Trophoblast cell (in vitro differentiated cells and primary cell): Measurements from ENCODE around the gene MPP2.

Experiments
- DNase-seq, 2 donors: peaks; one replicate each; pipeline ENCODE4 v3.0.0-alpha.2; 2016
- H2AFZ ChIP-seq: 2 replicates; pipeline ENCODE4 v1.6.1; 2013; ENCODE audit warnings: low read length, moderate library complexity, mild to moderate bottlenecking; ENCODE audit not compliant: insufficient read depth, poor library complexity
- H2AK5ac ChIP-seq: 2 replicates; pipeline ENCODE4 v1.6.1; 2013; ENCODE audit warnings: mild to moderate bottlenecking, low read length
- H2BK120ac ChIP-seq: 2 replicates; pipeline ENCODE4 v1.6.1; 2013; ENCODE audit warnings: low read length, mild to moderate bottlenecking, moderate library complexity; ENCODE audit not compliant: insufficient read depth, poor library complexity
- H2BK12ac ChIP-seq: 2 replicates; pipeline ENCODE4 v1.6.1; 2013; ENCODE audit warnings: mild to moderate bottlenecking, low read length, moderate library complexity
- H2BK5ac ChIP-seq: 2 replicates; pipeline ENCODE4 v1.6.1; 2013; ENCODE audit warnings: low read length, low read depth, moderate library complexity, mild to moderate bottlenecking; ENCODE audit not compliant: poor library complexity
- H3K14ac ChIP-seq: 2 replicates; pipeline ENCODE4 v1.6.1; 2013; ENCODE audit warnings: mild to moderate bottlenecking, low read length
- H3K18ac ChIP-seq: 2 replicates; pipeline ENCODE4 v1.6.1; 2013; ENCODE audit warnings: mild to moderate bottlenecking, low read length
- H3K23ac ChIP-seq: 2 replicates; pipeline ENCODE4 v1.6.1; 2013; ENCODE audit warnings: low read length
- H3K27ac ChIP-seq: 2 replicates; pipeline ENCODE4 v1.5.1; 2013; ENCODE audit warnings: low read depth, mild to moderate bottlenecking, inconsistent platforms, low read length, moderate library complexity
- H3K27me3 ChIP-seq: 2 replicates; pipeline ENCODE4 v1.6.1; 2013; ENCODE audit warnings: inconsistent platforms, mild to moderate bottlenecking, low read length, moderate library complexity; ENCODE audit not compliant: insufficient read depth
- H3K36me3 ChIP-seq, 2 experiments: 1 replicate in 1 of 2; 2 replicates in 1 of 2; pipeline ENCODE4 v1.6.1; 2013; ENCODE audit warnings: low read length in 2 of 2, mild to moderate bottlenecking in 2 of 2, moderate library complexity in 1 of 2; ENCODE audit not compliant: insufficient read depth in 2 of 2, control insufficient read depth in 1 of 2
- H3K4ac ChIP-seq: 2 replicates; pipeline ENCODE4 v1.6.1; 2013; ENCODE audit warnings: low read depth, mild to moderate bottlenecking, low read length, moderate library complexity
- H3K4me1 ChIP-seq, 2 experiments: 1 replicate in 1 of 2; 2 replicates in 1 of 2; pipeline ENCODE4 v1.6.1; 2013; ENCODE audit warnings: low read length in 2 of 2, mild to moderate bottlenecking in 2 of 2, moderate library complexity in 1 of 2; ENCODE audit not compliant: insufficient read depth in 2 of 2, control insufficient read depth in 1 of 2
- H3K4me2 ChIP-seq: 2 replicates; pipeline ENCODE4 v1.6.1; 2013; ENCODE audit warnings: inconsistent platforms, mild to moderate bottlenecking, low read length, moderate library complexity
- H3K4me3 ChIP-seq: 2 replicates; pipeline ENCODE4 v1.5.1; 2013; ENCODE audit warnings: mild to moderate bottlenecking, low read depth, low read length, inconsistent platforms
- H3K79me1 ChIP-seq: one replicate; pipeline ENCODE4 v1.6.1; 2013; ENCODE audit warnings: low read length
- H3K79me2 ChIP-seq: 2 replicates; pipeline ENCODE4 v1.6.1; 2013; ENCODE audit warnings: low read length, mild to moderate bottlenecking; ENCODE audit not compliant: control insufficient read depth, insufficient read depth, poor library complexity
- H3K9ac ChIP-seq: 2 replicates; pipeline ENCODE4 v1.6.1; 2013; ENCODE audit warnings: mild to moderate bottlenecking, low read length
- H3K9me3 ChIP-seq: 2 replicates; pipeline ENCODE4 v1.6.1; 2013; ENCODE audit warnings: low read depth, mild to moderate bottlenecking, control low read depth, inconsistent platforms, low read length; ENCODE audit not compliant: insufficient read depth
- H4K12ac ChIP-seq: 2 replicates; pipeline ENCODE4 v1.6.1; 2013; ENCODE audit warnings: low read depth, mild to moderate bottlenecking, low read length, moderate library complexity
- H4K8ac ChIP-seq: 2 replicates; pipeline ENCODE4 v1.6.1; 2013; ENCODE audit warnings: low read depth, mild to moderate bottlenecking, low read length, moderate library complexity
- H4K91ac ChIP-seq: one replicate; pipeline ENCODE4 v1.6.1; 2013; ENCODE audit warnings: low read depth, mild to moderate bottlenecking, low read length, moderate library complexity
- WGBS: extraction: QIAGEN DNeasy Blood & Tissue Kit; methylation state at CpG from one replicate; pipeline ENCODE4 v1.1.7; 2013; ENCODE audit warnings: missing lambda C conversion rate; ENCODE audit not compliant: insufficient read length, insufficient coverage; ENCODE audit errors: extremely low coverage; 5-methylcytosine and 5-hydroxymethylcytosine counted together

Gene MPP2

GRCh38 chr17:43946781-43947180 lies 39.4 kb upstream of the MPP2 start:
- Histone ChIP-seq H2AK5ac (no peak overlapping the region), H3K4me3 (no peak overlapping the region), H2BK120ac (no peak overlapping the region), H3K27ac (no peak overlapping the region), H2BK5ac (no peak overlapping the region), H3K79me2 (no peaks in the 10 kb centered on the region), H3K4me2 (no peak overlapping the region), H4K12ac (no peak overlapping the region), H4K8ac (no peak overlapping the region), H3K27me3 (peaks cover 3% of the 10 kb centered on the region), H3K14ac (no peak overlapping the region), H2AFZ (no peak overlapping the region), H3K4ac (no peak overlapping the region), H3K23ac (no peak overlapping the region), H3K9ac (no peak overlapping the region), H3K36me3 (no peaks in the 10 kb centered on the region), H2BK12ac (no peak overlapping the region), H3K9me3 (no peaks in the 10 kb centered on the region), H4K91ac (no peak overlapping the region), H3K79me1 (no peaks in the 10 kb centered on the region), H3K4me1 (no peaks in the 10 kb centered on the region), H3K18ac (no peak overlapping the region)
- no peak for DNase-seq
- no CpG with 5 or more reads among the region's 4 CpGs for WGBS

DNA sequence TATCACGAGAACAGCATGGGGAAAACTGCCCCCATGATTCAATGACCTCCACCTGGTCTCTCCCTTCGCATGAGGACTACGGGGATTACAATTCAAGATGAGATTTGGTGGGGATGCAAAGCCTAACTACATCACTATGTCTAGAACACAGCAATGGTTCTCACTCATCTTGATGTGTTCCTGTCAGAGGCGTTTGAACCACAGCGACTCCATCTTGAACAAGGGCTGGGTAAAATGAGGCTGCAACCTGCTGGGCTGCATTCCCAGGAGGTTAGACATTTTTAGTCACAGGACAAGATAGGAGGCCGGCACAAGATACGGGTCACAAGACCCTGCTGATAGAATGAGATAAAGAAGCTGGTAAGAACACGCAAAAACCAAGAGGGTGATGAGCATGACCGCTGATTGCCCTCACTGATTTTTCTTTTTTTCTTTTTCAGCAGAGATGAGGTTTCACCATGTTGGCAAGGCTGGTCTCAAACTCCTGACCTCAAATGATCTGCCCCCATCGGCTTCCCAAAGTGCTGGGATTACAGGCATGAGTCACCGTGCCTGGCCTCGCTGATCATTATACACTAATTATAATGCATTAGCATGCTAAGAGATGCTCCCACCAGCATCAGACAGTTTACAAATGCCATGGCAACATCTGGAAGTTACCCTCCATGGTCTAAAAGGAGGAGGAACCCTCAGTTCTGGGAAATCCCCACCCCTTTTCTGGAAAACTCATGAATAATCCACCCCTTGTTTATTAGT lies 37.9 kb upstream of the MPP2 start:
- H3K27ac ChIP-seq: no peak overlapping the region
- H3K18ac ChIP-seq: no peak overlapping the region
- H3K4ac ChIP-seq: no peak overlapping the region
- no peak overlapping the region for H3K23ac ChIP-seq
- no peak overlapping the region for H3K14ac ChIP-seq
- peak; percentile 91 to 93 for DNase-seq
- H3K4me1 ChIP-seq: no peaks in the 10 kb centered on the region
- no CpG with 5 or more reads among the region's 12 CpGs for WGBS
- H2AFZ ChIP-seq: no peak overlapping the region
- H2BK12ac ChIP-seq: no peak overlapping the region
- H2BK5ac ChIP-seq: no peak overlapping the region
- no peak overlapping the region for H2AK5ac ChIP-seq
- no peak overlapping the region for H3K4me2 ChIP-seq
- no peaks in the 10 kb centered on the region for H3K27me3 ChIP-seq
- H4K8ac ChIP-seq: no peak overlapping the region
- H3K36me3 ChIP-seq: no peaks in the 10 kb centered on the region
- H3K79me2 ChIP-seq: no peaks in the 10 kb centered on the region
- H3K9me3 ChIP-seq: no peaks in the 10 kb centered on the region
- H2BK120ac ChIP-seq: no peak overlapping the region
- H3K79me1 ChIP-seq: no peaks in the 10 kb centered on the region
- H3K9ac ChIP-seq: no peak overlapping the region
- H3K4me3 ChIP-seq: no peak overlapping the region
- H4K91ac ChIP-seq: no peak overlapping the region
- no peak overlapping the region for H4K12ac ChIP-seq

- Histone ChIP-seq H3K9me3 (peaks cover 3% of the 10 kb centered on the region), H3K4ac (no peak within 1 kb of the TSS), H3K9ac (no peak within 1 kb of the TSS), H4K12ac (no peak within 1 kb of the TSS), H3K14ac (no peak within 1 kb of the TSS), H2BK120ac (no peak within 1 kb of the TSS), H2BK12ac (no peak within 1 kb of the TSS), H3K4me3 (no peak within 1 kb of the TSS), H3K27ac (no peak within 1 kb of the TSS), H3K18ac (no peak within 1 kb of the TSS), H3K4me1 (peaks cover 4% of the 10 kb centered on the region in 2 experiments), H2BK5ac (no peak within 1 kb of the TSS), H2AFZ (no peak within 1 kb of the TSS), H3K23ac (no peak within 1 kb of the TSS), H3K36me3 (no peaks in the 10 kb centered on the region), H2AK5ac (no peak within 1 kb of the TSS), H3K4me2 (no peak within 1 kb of the TSS), H3K79me1 (no peaks in the 10 kb centered on the region), H4K8ac (no peak within 1 kb of the TSS), H3K79me2 (no peaks in the 10 kb centered on the region), H3K27me3 (no peaks in the 10 kb centered on the region), H4K91ac (no peak within 1 kb of the TSS)
- no CpG with 5 or more reads among the region's 17 CpGs for WGBS
- DNase-seq: no peak
Observed at GRCh38 chr17:43942051-43942685, 34.8 kb upstream of the MPP2 start, which contains the start of gene PPY. Gene PPY, minus strand, starts transcription at chr17:43942476. Its CDS starts 822 bp downstream, at chr17:43941654.

DNA sequence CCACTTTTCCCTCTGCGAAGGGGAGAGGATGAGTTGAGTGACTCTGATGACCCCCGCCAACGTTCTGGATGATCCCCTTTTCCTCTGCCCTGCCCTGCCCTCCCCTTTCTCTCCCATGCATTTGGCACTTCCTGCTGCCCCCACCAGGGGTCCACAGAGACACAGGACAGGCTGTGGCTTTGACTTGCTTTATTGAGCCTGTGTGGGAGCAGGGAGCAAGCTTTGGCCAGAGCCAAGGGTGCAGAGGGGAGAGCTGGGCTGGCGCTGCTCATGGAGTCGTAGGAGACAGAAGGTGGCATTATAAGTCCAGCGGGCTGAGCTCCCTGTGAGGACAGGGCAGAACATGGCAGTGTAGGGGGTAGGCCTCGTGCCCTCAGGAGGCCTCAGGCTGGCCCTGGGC lies 33.3 kb upstream of the MPP2 start:
- no peak overlapping the region for H4K8ac ChIP-seq
- no peaks in the 10 kb centered on the region for H3K79me2 ChIP-seq
- no peak overlapping the region for H3K4me3 ChIP-seq
- no peaks in the 10 kb centered on the region for H3K36me3 ChIP-seq
- no peak overlapping the region for H2AFZ ChIP-seq
- no peak overlapping the region for H3K9ac ChIP-seq
- WGBS: no CpG with 5 or more reads among the region's 7 CpGs
- H3K4ac ChIP-seq: no peak overlapping the region
- H3K23ac ChIP-seq: no peak overlapping the region
- H3K27ac ChIP-seq: no peak overlapping the region
- H3K4me1 ChIP-seq: peaks cover 4% of the 10 kb centered on the region in 2 experiments
- no peak overlapping the region for H2BK12ac ChIP-seq
- no peaks in the 10 kb centered on the region for H3K27me3 ChIP-seq
- no peak overlapping the region for H4K91ac ChIP-seq
- no peak overlapping the region for H3K18ac ChIP-seq
- H3K79me1 ChIP-seq: no peaks in the 10 kb centered on the region
- H3K4me2 ChIP-seq: no peak overlapping the region
- H3K14ac ChIP-seq: no peak overlapping the region
- no peak overlapping the region for H4K12ac ChIP-seq
- H3K9me3 ChIP-seq: peaks cover 3% of the 10 kb centered on the region
- DNase-seq: peak in 1 of 2 donors; percentile 52
- no peak overlapping the region for H2BK120ac ChIP-seq
- H2BK5ac ChIP-seq: no peak overlapping the region
- no peak overlapping the region for H2AK5ac ChIP-seq
